ENCODE results near the gene NLRP3.
"Not testable (repeated sequence)": the region's sequence is repeated elsewhere in the genome, so short reads cannot be mapped to it uniquely, and the experiment has no call there.

NLRP3 gene

GRCh38 chr1:247392088-247392487 lies 23.9 kb upstream of the NLRP3 start:
- no peak for DNase-seq

- DNase-seq: not testable (repeated sequence)
These were observed 20.9 kb upstream of the NLRP3 start for GRCh38 chr1:247395075-247395474.

- no peak for DNase-seq
These were observed 15.3 kb upstream of the NLRP3 start for GRCh38 chr1:247400685-247401084.

GRCh38 chr1:247401310-247402119 lies 14.5 kb upstream of the NLRP3 start:
- DNase-seq: no peak

- no peak for DNase-seq
These were observed 13.8 kb upstream of the NLRP3 start for GRCh38 chr1:247402120-247402675.

- DNase-seq: no peak
These were observed 9.8 kb upstream of the NLRP3 start for GRCh38 chr1:247406014-247406656.

GRCh38 chr1:247407180-247407616 lies 8.8 kb upstream of the NLRP3 start:
- no peak for DNase-seq

GRCh38 chr1:247408100-247408499 lies 7.9 kb upstream of the NLRP3 start:
- DNase-seq: no peak

GRCh38 chr1:247409869-247410544 lies 6.0 kb upstream of the NLRP3 start:
- DNase-seq: no peak

GRCh38 chr1:247411621-247412327 lies 4.2 kb upstream of the NLRP3 start:
- DNase-seq: no peak

GRCh38 chr1:247417831-247418230 lies 1.9 kb downstream of the NLRP3 start:
- no peak for DNase-seq

GRCh38 chr1:247419336-247419735 lies 3.4 kb downstream of the NLRP3 start:
- DNase-seq: no peak

GRCh38 chr1:247421074-247421473 lies 5.1 kb downstream of the NLRP3 start:
- DNase-seq: no peak

GRCh38 chr1:247429496-247429895 lies 13.5 kb downstream of the NLRP3 start:
- DNase-seq: no peak

GRCh38 chr1:247430434-247430833 lies 14.5 kb downstream of the NLRP3 start:
- no peak for DNase-seq

GRCh38 chr1:247431643-247432042 lies 15.7 kb downstream of the NLRP3 start:
- no peak for DNase-seq

- DNase-seq: no peak
These were observed 18.0 kb downstream of the NLRP3 start for GRCh38 chr1:247434005-247434404.

GRCh38 chr1:247435030-247435758 lies 19.2 kb downstream of the NLRP3 start:
- DNase-seq: no peak

GRCh38 chr1:247435759-247436147 lies 19.8 kb downstream of the NLRP3 start:
- no peak for DNase-seq

- no peak for DNase-seq
These were observed 21.9 kb downstream of the NLRP3 start for GRCh38 chr1:247437551-247438505.
